Panc1 (cell line): Measurements from ENCODE around the gene UAP1.

ENCODE experiments used
- CTCF ChIP-seq: fragments of 450-650 bp; IDR thresholded peaks from 2 replicates; pipeline ENCODE4 v1.5.1; 2017; ENCODE audit warnings: mild to moderate bottlenecking
- REST ChIP-seq, 2 experiments: IDR thresholded peaks; 2 replicates each; pipeline ENCODE4 v1.6.1; 2011 to 2012; ENCODE audit warnings: low read depth in 2 of 2, control low read depth in 1 of 2, low read length in 1 of 2, mild to moderate bottlenecking in 1 of 2, moderate library complexity in 1 of 2; ENCODE audit not compliant: insufficient read depth in 1 of 2

GRCh38 chr1:162549001-162549400 lies 12.5 kb upstream of the UAP1 start:
- TF ChIP-seq CTCF (no peak), REST (IDR thresholded peaks at IDR 0.05; ENCODE audit: insufficient read depth in 1 of 2, low read depth in 2 of 2, low read length in 1 of 2) (no peak)
